ENCODE results near the gene CBLN4.
A peak's percentile ranks its signal among the peaks of the same experiment; 100 is the strongest.

CBLN4 gene

GRCh38 chr20:56005389-56005715 is at the start of gene CBLN4:
Gene CBLN4 (minus strand): TSS chr20:56005519. CDS start chr20:56004171, 1,348 bp downstream.
- DNase-seq = no peak

- DNase-seq = no peak
These were observed 37.9 kb upstream of the CBLN4 start for GRCh38 chr20:56043227-56043626.

- DNase-seq = no peak
These were observed 26.9 kb upstream of the CBLN4 start for GRCh38 chr20:56032251-56032650.

GRCh38 chr20:56018716-56019115 is 13.4 kb upstream of the CBLN4 start:
- DNase-seq = no peak

- DNase-seq = no peak
These were observed 12.9 kb upstream of the CBLN4 start for GRCh38 chr20:56018194-56018593.

- DNase-seq = no peak
These were observed 12.2 kb upstream of the CBLN4 start for GRCh38 chr20:56017560-56017959.

GRCh38 chr20:56014998-56015397 is 9.7 kb upstream of the CBLN4 start:
- no peak for DNase-seq

- DNase-seq = no peak
These were observed 8.8 kb upstream of the CBLN4 start for GRCh38 chr20:56014151-56014550.

- DNase-seq = no peak
These were observed 519 bp downstream of the CBLN4 start for GRCh38 chr20:56004611-56005388.

GRCh38 chr20:56004007-56004406 is 1.3 kb downstream of the CBLN4 start:
- peak; percentile 54 for DNase-seq

- DNase-seq = no peak
These were observed 2.2 kb downstream of the CBLN4 start for GRCh38 chr20:56002908-56003800.

GRCh38 chr20:56001890-56002289 is 3.4 kb downstream of the CBLN4 start:
- no peak for DNase-seq

GRCh38 chr20:56001106-56001785 is 4.1 kb downstream of the CBLN4 start:
- no peak for DNase-seq

GRCh38 chr20:55978550-55978949 is 26.8 kb downstream of the CBLN4 start:
- DNase-seq = no peak

GRCh38 chr20:55977690-55978459 is 27.4 kb downstream of the CBLN4 start:
- peak; percentile 52 for DNase-seq

- no peak for DNase-seq
These were observed 30.7 kb downstream of the CBLN4 start for GRCh38 chr20:55974491-55975202.

GRCh38 chr20:55964790-55965189 is 40.5 kb downstream of the CBLN4 start:
- no peak for DNase-seq

- no peak for DNase-seq
These were observed 43.7 kb downstream of the CBLN4 start for GRCh38 chr20:55961376-55962330.

- DNase-seq = no peak
These were observed 52.1 kb downstream of the CBLN4 start for GRCh38 chr20:55953201-55953600.

- no peak for DNase-seq
These were observed 57.6 kb downstream of the CBLN4 start for GRCh38 chr20:55947701-55948100.
